HCT116 (cell line): ENCODE measurements around the gene LRPPRC. TPM values are rescaled to one million over a fixed set of nuclear protein-coding genes. Genes with fewer than 3 reads are reported as not detected.

Experiments
- ATAC-seq: fragments of 200-7000 bp; cut with Tn5 transposase; 2 replicates; pipeline ENCODE4 v1.9.1; 2020; ENCODE audit warnings: mild to moderate bottlenecking, moderate library complexity
- BruUV-seq: library from RNA; stranded (reverse); fragments of 400-500 nt; replicated peaks from 2 replicates; lab custom pipeline; 2021; lab: Mats Ljungman, UMichigan
- CTCF ChIA-PET: fragments of 300-600 bp; sonication (Branson Sonifier 250); formaldehyde crosslinking; loops from one replicate; lab custom pipeline; 2021; ENCODE audit warnings: antibody characterized with exemption; lab: Charles Lee
- POLR2A ChIA-PET: fragments of 300-600, 350-600 bp; sonication (Branson Sonifier 250); formaldehyde crosslinking; loops from one replicate; lab custom pipeline; 2021; ENCODE audit warnings: antibody characterized with exemption; lab: Charles Lee
- RAD21 ChIA-PET, 2 experiments: fragments of 300-600 bp; sonication (Branson Sonifier 250); formaldehyde crosslinking; loops; one replicate each; lab custom pipeline; 2023; ENCODE audit warnings: low total read pairs in 2 of 2; ENCODE audit not compliant: uncharacterized antibody in 2 of 2, unreplicated experiment in 2 of 2, low non-redundant PET in 1 of 2; lab: Charles Lee
- DNase-seq: peaks from one replicate; pipeline ENCODE4 v3.0.0-alpha.2; 2010; ENCODE audit warnings: low read depth, low spot score
- H2AFZ ChIP-seq: fragments of 200-600 bp; shearing (Covaris generic), sonication (generic); 2 replicates; pipeline ENCODE4 v1.6.1; 2017; ENCODE audit warnings: low read depth, mixed run types, mixed read lengths, antibody characterized with exemption, low read length; ENCODE audit not compliant: poor library complexity, severe bottlenecking
- H3K27ac ChIP-seq: 2 replicates; pipeline ENCODE4 v1.5.1; 2012; ENCODE audit warnings: low read depth, low read length
- H3K27me3 ChIP-seq: fragments of 200-600 bp; sonication (generic); 2 replicates; pipeline ENCODE4 v1.6.1; 2016; ENCODE audit warnings: mixed run types, low read length, mixed read lengths; ENCODE audit not compliant: insufficient read depth
- H3K36me3 ChIP-seq, 2 experiments: fragments of 200-500 bp in 1 of 2; fragments of 200-600 bp in 1 of 2; sonication (Bioruptor generic) in 1 of 2; sonication (generic) in 1 of 2; 2 replicates each; pipeline versions ENCODE4 v1.5.1 to v1.6.1; 2014 to 2016; ENCODE audit warnings: low read length in 2 of 2, inconsistent platforms in 1 of 2, mixed read lengths in 1 of 2, mixed run types in 1 of 2; ENCODE audit not compliant: insufficient read depth in 2 of 2, control insufficient read depth in 1 of 2
- H3K4me1 ChIP-seq, 2 experiments: fragments of 200-600 bp in 1 of 2; sonication (generic) in 1 of 2; 2 replicates each; pipeline versions ENCODE4 v1.5.1 to v1.6.1; 2012 to 2017; ENCODE audit warnings: low read length in 2 of 2, inconsistent platforms in 1 of 2, mild to moderate bottlenecking in 1 of 2, mixed read lengths in 1 of 2, mixed run types in 1 of 2, moderate library complexity in 1 of 2; ENCODE audit not compliant: insufficient read depth in 2 of 2, control insufficient read depth in 1 of 2
- H3K4me2 ChIP-seq: fragments of 200-600 bp; sonication (generic); 2 replicates; pipeline ENCODE4 v1.6.1; 2017; ENCODE audit warnings: mixed run types, low read length, mixed read lengths
- H3K4me3 ChIP-seq, 2 experiments: fragments of 200-600 bp in 1 of 2; sonication (generic) in 1 of 2; replicated peaks in 1 of 2; 2 replicates each; pipeline ENCODE4 v1.5.1; 2011 to 2016; ENCODE audit warnings: low read length in 2 of 2, control low read depth in 1 of 2, low read depth in 1 of 2, mild to moderate bottlenecking in 1 of 2, mixed read lengths in 1 of 2, mixed run types in 1 of 2
- H3K79me2 ChIP-seq: fragments of 200-600 bp; sonication (generic); 2 replicates; pipeline ENCODE4 v1.6.1; 2017; ENCODE audit warnings: mild to moderate bottlenecking, mixed run types, low read length, moderate library complexity, mixed read lengths; ENCODE audit not compliant: insufficient read depth
- H3K9ac ChIP-seq: fragments of 200-600 bp; sonication (generic); 2 replicates; pipeline ENCODE4 v1.6.1; 2016; ENCODE audit warnings: low read length, mixed read lengths
- H3K9me2 ChIP-seq: fragments of 200-600 bp; sonication (generic), shearing (Covaris generic); 2 replicates; pipeline ENCODE4 v1.6.1; 2017; ENCODE audit warnings: mixed run types, mild to moderate bottlenecking, moderate library complexity; ENCODE audit not compliant: insufficient read depth
- H3K9me3 ChIP-seq, 2 experiments: fragments of 200-500 bp in 1 of 2; fragments of 200-600 bp in 1 of 2; sonication (Bioruptor generic) in 1 of 2; sonication (generic) in 1 of 2; 2 replicates each; pipeline ENCODE4 v1.6.1; 2014 to 2017; ENCODE audit warnings: low read length in 2 of 2, mixed read lengths in 2 of 2, inconsistent platforms in 1 of 2, low read depth in 1 of 2, mild to moderate bottlenecking in 1 of 2, mixed run types in 1 of 2, moderate library complexity in 1 of 2; ENCODE audit not compliant: control insufficient read depth in 1 of 2, insufficient read depth in 1 of 2
- H4K20me1 ChIP-seq: fragments of 200-600 bp; sonication (generic), shearing (Covaris generic); 2 replicates; pipeline ENCODE4 v1.6.1; 2017; ENCODE audit warnings: mixed run types, mild to moderate bottlenecking, moderate library complexity; ENCODE audit not compliant: insufficient read depth
- FOSL1 ChIP-seq: IDR thresholded peaks from 2 replicates; pipeline ENCODE4 v1.6.1; 2012; ENCODE audit warnings: low read depth
- POLR2A ChIP-seq: IDR thresholded peaks from 2 replicates; pipeline ENCODE4 v1.7.0; 2011; ENCODE audit warnings: borderline replicate concordance; ENCODE audit not compliant: insufficient read depth, insufficient read length; ENCODE audit errors: extremely low read depth
- REST ChIP-seq: IDR thresholded peaks from 2 replicates; pipeline ENCODE4 v1.6.1; 2012; ENCODE audit warnings: low read depth
- ZBTB33 ChIP-seq: IDR thresholded peaks from 2 replicates; pipeline ENCODE4 v1.6.1; 2011; ENCODE audit warnings: mild to moderate bottlenecking, low read length, moderate library complexity; ENCODE audit not compliant: insufficient replicate concordance; ENCODE audit errors: extremely low read depth
- intact Hi-C: fragments of 100-400 bp; cut with micrococcal nuclease; formaldehyde crosslinking; loops from 2 replicates; pipeline ENCODE4 v1.10.0; 2022
- total RNA-seq: library from RNA; stranded (reverse); gene quantifications from one replicate; pipeline ENCODE4 v1.2.1, GENCODE V29; 2021; ENCODE audit not compliant: unreplicated experiment

LRPPRC gene
- total RNA-seq, 1 experiment from 2014 or later: 210 TPM

- ATAC-seq: no peak
- H2AFZ ChIP-seq: no peak overlapping the region
- H3K27ac ChIP-seq: no peak overlapping the region
- H3K36me3 ChIP-seq: peaks cover 25 to 36% of the 10 kb centered on the region in 2 experiments
- intact Hi-C loops: no loop called here
- ChIA-PET CTCF (no interaction called here), POLR2A (no interaction called here), RAD21 (no interaction called here)
- H3K79me2 ChIP-seq: no peaks in the 10 kb centered on the region
- TF ChIP-seq FOSL1: no peak
- TF ChIP-seq ZBTB33: no peak
- no peak for TF ChIP-seq POLR2A
- no peak for TF ChIP-seq REST
- DNase-seq: no peak
- no peaks in the 10 kb centered on the region for H3K27me3 ChIP-seq
- H3K4me3 ChIP-seq: no peak overlapping the region
- no peak overlapping the region for H3K4me2 ChIP-seq
- no TSS peak for BruUV-seq
- no peaks in the 10 kb centered on the region for H3K9me2 ChIP-seq
- no peaks in the 10 kb centered on the region for H3K9me3 ChIP-seq
- no peak overlapping the region for H3K9ac ChIP-seq
- H3K4me1 ChIP-seq: no peaks in the 10 kb centered on the region
- 0 out of 2 replicates have a peak, but pooled peaks cover 6% of the 10 kb centered on the region for H4K20me1 ChIP-seq
Observed at GRCh38 chr2:43885132-43885632, 110.6 kb downstream of the LRPPRC start.
